SK-N-MC (cell line): Measurements from ENCODE around the gene CPLX1.

Experiments used
- EZH2 ChIP-seq: fragments of 200-600 bp; sonication (generic); IDR thresholded peaks from one replicate; pipeline ENCODE4 v1.6.1; 2017; ENCODE audit warnings: antibody characterized with exemption
- FOXP2 ChIP-seq: optimal IDR thresholded peaks from 2 replicates; pipeline ENCODE3; 2011; ENCODE audit warnings: mild to moderate bottlenecking, moderate library complexity; ENCODE audit not compliant: insufficient read depth; ENCODE audit errors: extremely low read length, control extremely low read depth
- POLR2AphosphoS5 ChIP-seq: IDR thresholded peaks from 2 replicates; pipeline ENCODE4 v1.6.1; 2012; ENCODE audit warnings: mild to moderate bottlenecking, low read depth, low read length, borderline replicate concordance

- no peak for TF ChIP-seq EZH2
- TF ChIP-seq POLR2AphosphoS5 = no peak
- TF ChIP-seq FOXP2 = no peak
These were observed 77.5 kb downstream of the CPLX1 start for GRCh38 chr4:748461-748860.
